NCI-H2107 treated with DMSO at 0.1 percent for 48 hours (cell line): ENCODE results near the gene TRIM7.
"Not testable (repeated sequence)": the region's sequence is repeated elsewhere in the genome, so short reads cannot be mapped to it uniquely, and the experiment has no call there.

Experiments
- DNase-seq: peaks from one replicate; lab custom pipeline; 2025; ENCODE audit not compliant: unreplicated experiment; lab: John Stamatoyannopoulos, UW

Gene TRIM7

GRCh38 chr5:181173420-181174342 lies 31.3 kb downstream of the TRIM7 start:
- DNase-seq, result no peak

- DNase-seq, result no peak
These were observed 32.0 kb downstream of the TRIM7 start for GRCh38 chr5:181173027-181173419.

- no peak for DNase-seq
These were observed 33.2 kb downstream of the TRIM7 start for GRCh38 chr5:181171782-181172181.

- no peak for DNase-seq
These were observed 34.0 kb downstream of the TRIM7 start for GRCh38 chr5:181170996-181171395.

GRCh38 chr5:181170237-181170825 lies 34.7 kb downstream of the TRIM7 start:
- no peak for DNase-seq

GRCh38 chr5:181169459-181170236 lies 35.3 kb downstream of the TRIM7 start:
- DNase-seq, result not testable (repeated sequence)

GRCh38 chr5:181168595-181169118 lies 36.3 kb downstream of the TRIM7 start:
- no peak for DNase-seq

- no peak for DNase-seq
These were observed 37.0 kb downstream of the TRIM7 start for GRCh38 chr5:181167814-181168488.

- no peak for DNase-seq
These were observed 37.9 kb downstream of the TRIM7 start for GRCh38 chr5:181166812-181167733.

GRCh38 chr5:181164076-181164952 lies 40.7 kb downstream of the TRIM7 start:
- no peak for DNase-seq

GRCh38 chr5:181163487-181164075 lies 41.4 kb downstream of the TRIM7 start:
- no peak for DNase-seq

GRCh38 chr5:181161534-181162175 lies 43.3 kb downstream of the TRIM7 start:
- DNase-seq, result no peak

- not testable (repeated sequence) for DNase-seq
These were observed 44.1 kb downstream of the TRIM7 start for GRCh38 chr5:181160755-181161533.

- DNase-seq, result no peak
These were observed 44.7 kb downstream of the TRIM7 start for GRCh38 chr5:181160152-181160754.

- peak; percentile 43 for DNase-seq
These were observed 45.5 kb downstream of the TRIM7 start for GRCh38 chr5:181159286-181160151.

GRCh38 chr5:181158869-181159268 lies 46.1 kb downstream of the TRIM7 start:
- no peak for DNase-seq
